Measurements from ENCODE around the gene CACNA2D4. TPM values are rescaled to one million over a fixed set of nuclear protein-coding genes. Genes with fewer than 3 reads are reported as not detected.
A peak's percentile ranks its signal among the peaks of the same experiment; 100 is the strongest.
"Not testable (repeated sequence)": the region's sequence is repeated elsewhere in the genome, so short reads cannot be mapped to it uniquely, and the experiment has no call there.

The CACNA2D4 gene
- 0.03 and 0.22 TPM in 2 replicates for total RNA-seq (2014; rRNA removed; shearing (Covaris generic))

DNA sequence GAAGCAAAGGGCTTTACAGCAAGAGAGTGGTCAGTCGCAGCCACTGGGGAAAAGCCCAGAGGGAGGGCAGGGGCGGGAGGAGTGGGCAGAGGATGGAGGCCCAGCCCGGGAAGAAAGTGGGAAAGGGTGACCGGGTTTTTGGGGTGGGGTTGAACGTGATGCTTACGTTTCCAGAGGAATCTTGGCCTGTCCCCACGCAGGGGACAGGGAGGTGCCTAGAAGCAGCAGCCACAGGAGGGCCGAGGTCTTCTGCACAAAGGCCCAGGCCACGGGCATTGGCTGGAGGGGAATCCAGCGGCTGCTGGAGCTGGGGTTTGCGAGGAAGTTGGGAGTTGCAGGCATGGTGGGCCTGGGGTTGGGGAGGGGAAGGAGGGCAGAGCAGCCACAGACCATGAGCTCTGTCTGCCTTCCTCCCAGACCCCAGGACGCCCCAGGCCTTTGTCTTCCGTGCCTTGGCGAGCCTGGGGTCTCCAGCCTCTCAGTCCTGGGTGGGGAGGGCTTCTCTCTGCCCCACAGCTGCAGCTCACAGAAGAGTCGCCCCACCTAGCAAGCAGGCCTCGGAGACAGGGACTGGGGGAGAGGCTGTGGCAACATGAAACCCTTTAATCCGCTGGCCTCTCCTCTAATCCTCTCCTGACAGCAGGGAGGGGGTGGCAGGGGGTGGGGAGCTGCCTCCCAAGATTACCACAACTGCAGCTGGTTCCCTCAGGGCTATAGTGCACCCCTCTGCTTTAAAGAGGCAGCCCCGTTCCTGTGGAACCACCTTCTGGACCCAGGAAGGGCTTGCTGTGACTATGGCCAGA lies at the start of gene CACNA2D4:
CACNA2D4 (minus strand) TSS at position 572 of the 803 bp plus-strand sequence; CDS start at position 393, 179 bp downstream.
- DNase-seq, result peak; percentile 83
- no peak within 1 kb of the TSS for H3K4me3 ChIP-seq (ENCODE audit: insufficient read depth, low read depth, low read length)
- H3K27me3 ChIP-seq (ENCODE audit: control insufficient read depth, insufficient read depth, low read length), result no peaks in the 10 kb centered on the region
- no peaks in the 10 kb centered on the region for H3K36me3 ChIP-seq (replicated peaks; ENCODE audit: control insufficient read depth, insufficient read depth, low read length)

GRCh38 chr12:1966561-1967226 lies 48.2 kb upstream of the CACNA2D4 start:
- no peak for DNase-seq
- peaks cover 1% of the 10 kb centered on the region; the same call in 1 of the 2 replicates for H3K36me3 ChIP-seq (replicated peaks; ENCODE audit: control insufficient read depth, insufficient read depth, low read length)
- H3K27me3 ChIP-seq (ENCODE audit: control insufficient read depth, insufficient read depth, low read length), result no peaks in the 10 kb centered on the region
- H3K4me3 ChIP-seq (ENCODE audit: insufficient read depth, low read depth, low read length), result no peak overlapping the region

DNA sequence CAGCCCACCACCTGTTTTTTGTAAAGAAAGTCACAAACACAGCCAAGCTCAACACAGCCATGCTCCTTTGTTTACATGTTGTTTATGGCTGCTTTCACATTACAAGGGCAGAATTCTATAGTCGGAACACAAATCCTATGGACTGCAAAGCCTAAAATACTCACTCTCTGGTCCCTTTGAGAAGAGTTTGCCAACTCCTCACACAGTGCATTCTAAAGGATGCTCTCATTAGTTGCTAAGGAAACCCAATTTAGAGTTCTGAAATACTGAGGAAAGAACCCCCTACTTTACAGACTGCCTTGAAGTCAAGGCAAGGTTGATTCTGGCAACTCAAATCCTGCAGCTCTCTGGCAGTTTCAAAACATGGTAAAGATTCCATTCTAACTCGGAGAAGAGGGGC lies 47.5 kb upstream of the CACNA2D4 start:
- no peak overlapping the region for H3K4me3 ChIP-seq (ENCODE audit: insufficient read depth, low read depth, low read length)
- H3K27me3 ChIP-seq (ENCODE audit: control insufficient read depth, insufficient read depth, low read length), result no peaks in the 10 kb centered on the region
- peaks cover 1% of the 10 kb centered on the region; the same call in 1 of the 2 replicates for H3K36me3 ChIP-seq (replicated peaks; ENCODE audit: control insufficient read depth, insufficient read depth, low read length)

DNA sequence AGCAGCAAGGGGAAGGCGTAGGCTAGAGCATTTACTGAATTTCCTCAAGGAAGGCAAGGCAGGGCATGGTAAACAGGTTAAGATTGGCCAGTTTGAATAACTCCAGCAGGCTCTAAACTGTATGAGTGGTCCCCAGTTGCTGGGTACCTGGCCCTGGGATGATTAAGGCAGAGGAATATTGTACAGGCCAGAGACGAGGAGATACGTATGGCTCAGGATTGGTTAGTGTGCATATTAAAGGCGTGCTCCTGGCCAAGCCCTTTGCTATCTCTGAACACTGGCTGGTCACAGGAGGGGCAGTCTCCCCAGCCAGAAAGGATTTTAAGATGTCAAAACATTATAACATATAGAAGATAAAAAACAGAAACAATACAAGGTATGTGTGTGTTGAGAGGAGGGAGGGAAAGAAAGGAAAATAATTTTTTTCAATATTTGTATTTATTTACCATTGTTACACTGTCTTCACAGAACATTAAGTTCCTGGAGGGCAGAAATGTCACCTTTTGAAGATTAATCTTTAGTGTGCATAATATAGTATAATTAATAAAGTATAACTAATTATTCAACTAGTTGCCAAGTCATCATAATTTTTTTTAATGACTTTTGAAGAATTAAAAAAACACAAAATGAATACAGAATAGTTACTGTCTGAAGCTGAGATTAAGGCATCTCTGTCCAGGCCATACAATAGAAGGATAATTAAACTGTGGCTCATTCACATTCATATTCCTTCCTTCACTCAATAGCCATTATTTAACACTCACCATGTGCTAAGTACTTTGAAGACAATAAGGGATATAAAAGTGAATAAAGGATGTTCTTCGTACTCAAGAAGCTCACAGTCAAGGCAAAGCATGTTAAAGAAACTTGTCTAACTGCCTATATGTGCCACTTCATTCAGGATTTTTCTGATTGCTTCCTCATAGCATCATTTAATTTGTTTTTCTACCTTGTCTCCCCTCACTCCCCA lies 43.9 kb upstream of the CACNA2D4 start:
- H3K36me3 ChIP-seq (replicated peaks; ENCODE audit: control insufficient read depth, insufficient read depth, low read length), result peaks cover 1% of the 10 kb centered on the region; the same call in 1 of the 2 replicates
- DNase-seq, result no peak
- no peaks in the 10 kb centered on the region for H3K27me3 ChIP-seq (ENCODE audit: control insufficient read depth, insufficient read depth, low read length)
- no peak overlapping the region for H3K4me3 ChIP-seq (ENCODE audit: insufficient read depth, low read depth, low read length)

More for the DNA sequence above, 47.5 kb upstream of the CACNA2D4 start:
- DNase-seq, result no peak

- Histone ChIP-seq H3K27me3 (ENCODE audit: control insufficient read depth, insufficient read depth, low read length) (no peaks in the 10 kb centered on the region), H3K36me3 (replicated peaks; ENCODE audit: control insufficient read depth, insufficient read depth, low read length) (peaks cover 8% of the 10 kb centered on the region), H3K4me3 (ENCODE audit: insufficient read depth, low read depth, low read length) (no peak overlapping the region)
- DNase-seq, result no peak
These were observed 38.3 kb upstream of the CACNA2D4 start for GRCh38 chr12:1956716-1957115.

DNA sequence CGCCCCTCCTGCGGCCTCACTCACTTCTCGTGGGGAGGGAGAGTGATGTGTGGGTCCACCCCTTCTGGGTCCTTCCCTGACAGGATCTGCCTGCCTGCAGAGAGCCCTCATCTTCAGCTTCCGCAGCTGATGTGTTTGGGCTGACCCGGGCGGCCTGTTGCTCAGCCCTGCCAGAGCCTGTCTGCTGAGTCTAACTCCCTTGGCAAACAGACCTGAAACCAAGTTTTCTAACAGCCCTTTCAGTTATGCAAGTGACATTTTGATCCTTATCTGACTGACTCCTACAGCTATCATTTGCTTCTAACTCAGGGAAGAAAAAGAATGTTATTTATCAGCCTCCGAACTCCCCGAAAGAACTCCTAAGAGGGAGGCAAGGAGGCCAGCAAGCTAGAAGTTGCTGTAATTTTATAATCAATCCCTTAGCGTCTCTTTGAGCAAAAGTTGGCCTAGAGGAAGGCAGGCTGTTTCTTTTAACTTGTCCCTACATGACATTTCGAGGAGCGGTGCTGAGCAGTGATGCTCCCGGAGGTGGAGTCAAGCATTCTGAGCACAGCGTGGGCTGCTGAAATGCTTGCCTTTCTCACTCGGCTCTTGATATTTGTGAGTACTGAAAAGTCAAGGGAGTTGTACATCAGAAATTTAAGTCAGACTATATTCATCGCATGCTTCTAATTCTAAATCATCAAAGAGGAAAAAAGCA lies 31.5 kb upstream of the CACNA2D4 start:
- Histone ChIP-seq H3K36me3 (replicated peaks; ENCODE audit: control insufficient read depth, insufficient read depth, low read length) (peaks cover 15% of the 10 kb centered on the region), H3K27me3 (ENCODE audit: control insufficient read depth, insufficient read depth, low read length) (no peaks in the 10 kb centered on the region), H3K4me3 (ENCODE audit: insufficient read depth, low read depth, low read length) (no peak overlapping the region)
- peak; percentile 23 for DNase-seq

- no peak for DNase-seq
- no peak overlapping the region for H3K4me3 ChIP-seq (ENCODE audit: insufficient read depth, low read depth, low read length)
- H3K36me3 ChIP-seq (replicated peaks; ENCODE audit: control insufficient read depth, insufficient read depth, low read length), result peaks cover 15% of the 10 kb centered on the region
- H3K27me3 ChIP-seq (ENCODE audit: control insufficient read depth, insufficient read depth, low read length), result no peaks in the 10 kb centered on the region
These were observed 30.4 kb upstream of the CACNA2D4 start for GRCh38 chr12:1948883-1949282.

DNA sequence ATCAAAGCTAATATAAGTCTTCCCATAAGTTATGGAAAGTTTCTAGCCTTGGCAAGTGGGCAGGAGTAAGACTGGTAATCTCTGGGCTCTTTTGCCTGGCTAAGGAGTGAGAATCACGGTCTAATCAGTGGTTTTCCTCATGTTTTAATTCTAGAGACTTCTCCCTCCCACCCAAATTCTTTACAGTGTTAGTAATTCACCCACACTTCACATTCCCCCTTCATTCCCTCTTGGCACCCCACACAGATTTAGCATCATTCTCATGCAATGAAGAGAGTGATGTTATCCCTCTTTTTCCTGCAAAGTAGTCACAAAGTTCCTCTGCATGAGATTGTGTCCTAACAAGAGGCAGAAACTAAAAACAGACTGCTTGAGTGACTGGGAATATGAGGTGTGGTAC lies 28.6 kb upstream of the CACNA2D4 start:
- DNase-seq, result no peak
- H3K4me3 ChIP-seq (ENCODE audit: insufficient read depth, low read depth, low read length), result no peak overlapping the region
- H3K27me3 ChIP-seq (ENCODE audit: control insufficient read depth, insufficient read depth, low read length), result no peaks in the 10 kb centered on the region
- peaks cover 7% of the 10 kb centered on the region; the same call in 1 of the 2 replicates for H3K36me3 ChIP-seq (replicated peaks; ENCODE audit: control insufficient read depth, insufficient read depth, low read length)

- Histone ChIP-seq H3K36me3 (replicated peaks; ENCODE audit: control insufficient read depth, insufficient read depth, low read length) (peaks cover 7% of the 10 kb centered on the region; the same call in 1 of the 2 replicates), H3K4me3 (ENCODE audit: insufficient read depth, low read depth, low read length) (no peak overlapping the region), H3K27me3 (ENCODE audit: control insufficient read depth, insufficient read depth, low read length) (no peaks in the 10 kb centered on the region)
- no peak for DNase-seq
These were observed 27.8 kb upstream of the CACNA2D4 start for GRCh38 chr12:1946296-1946695.

DNA sequence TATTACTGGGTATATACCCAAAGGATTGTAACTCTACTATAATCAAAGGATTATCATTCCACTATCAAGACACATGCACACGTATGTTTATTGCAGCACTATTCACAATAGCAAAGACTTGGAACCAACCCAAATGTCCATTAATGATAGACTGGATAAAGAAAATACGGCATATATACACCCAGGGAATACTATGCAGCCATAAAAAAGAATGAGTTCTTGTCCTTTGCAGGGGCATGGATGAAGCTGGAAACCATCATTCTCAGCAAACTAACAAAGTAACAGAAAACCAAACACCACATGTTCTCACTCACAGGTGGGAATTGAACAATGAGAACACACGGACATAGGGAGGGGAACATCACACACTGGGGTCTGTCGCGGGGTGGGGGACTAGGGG lies 27.1 kb upstream of the CACNA2D4 start:
- not testable (repeated sequence) for DNase-seq; H3K36me3 ChIP-seq (replicated peaks; ENCODE audit: control insufficient read depth, insufficient read depth, low read length); H3K4me3 ChIP-seq (ENCODE audit: insufficient read depth, low read depth, low read length); H3K27me3 ChIP-seq (ENCODE audit: control insufficient read depth, insufficient read depth, low read length)

- DNase-seq, result peak; percentile 84
- no peak overlapping the region for H3K4me3 ChIP-seq (ENCODE audit: insufficient read depth, low read depth, low read length)
These were observed 21.6 kb upstream of the CACNA2D4 start for GRCh38 chr12:1939801-1940607.

DNA sequence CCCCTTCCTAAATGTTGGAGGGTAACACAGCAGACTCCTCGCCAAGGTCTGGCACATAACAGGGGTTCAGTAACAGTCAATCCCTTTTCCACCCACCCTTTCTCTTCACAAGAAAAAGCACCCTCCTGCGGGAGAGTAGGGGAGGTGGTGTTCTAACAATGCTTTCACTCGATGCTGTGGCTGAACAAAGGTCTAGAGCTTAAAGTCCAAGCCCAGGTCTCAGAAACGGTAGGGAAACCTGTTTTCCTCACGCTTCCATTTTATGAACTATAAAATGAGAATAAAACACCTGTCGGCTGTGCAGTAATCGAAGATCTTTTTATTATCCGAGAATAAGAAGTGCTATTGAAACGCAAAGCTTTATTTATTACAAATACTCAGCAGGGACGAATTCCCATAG lies 20.9 kb upstream of the CACNA2D4 start:
- peak; percentile 15 for DNase-seq
- Histone ChIP-seq H3K36me3 (replicated peaks; ENCODE audit: control insufficient read depth, insufficient read depth, low read length) (no peaks in the 10 kb centered on the region; the same call in 1 of the 2 replicates), H3K4me3 (ENCODE audit: insufficient read depth, low read depth, low read length) (no peak overlapping the region), H3K27me3 (ENCODE audit: control insufficient read depth, insufficient read depth, low read length) (no peaks in the 10 kb centered on the region)

More at GRCh38 chr12:1939801-1940607, 21.6 kb upstream of the CACNA2D4 start:
- no peaks in the 10 kb centered on the region for H3K27me3 ChIP-seq (ENCODE audit: control insufficient read depth, insufficient read depth, low read length)
- H3K36me3 ChIP-seq (replicated peaks; ENCODE audit: control insufficient read depth, insufficient read depth, low read length), result no peaks in the 10 kb centered on the region; the same call in 1 of the 2 replicates

All from H7 (cell line).